Glomerular endothelial cell (primary cell): ENCODE results near the gene FAM163B. TPM values are rescaled to one million over a fixed set of nuclear protein-coding genes. Genes with fewer than 3 reads are reported as not detected.

ENCODE experiments used
- DNase-seq: peaks from one replicate; pipeline ENCODE4 v3.0.0-alpha.2; 2011; ENCODE audit warnings: low read depth, low spot score; ENCODE audit errors: extremely low read depth
- total RNA-seq: library from RNA; depleted of rRNA; stranded (reverse); fragments of >200 nt; gene quantifications from 2 replicates; pipeline ENCODE4 v1.2.3, GENCODE V29; 2015

FAM163B gene
- total RNA-seq, 1 donor from 2014 or later: not detected

DNA sequence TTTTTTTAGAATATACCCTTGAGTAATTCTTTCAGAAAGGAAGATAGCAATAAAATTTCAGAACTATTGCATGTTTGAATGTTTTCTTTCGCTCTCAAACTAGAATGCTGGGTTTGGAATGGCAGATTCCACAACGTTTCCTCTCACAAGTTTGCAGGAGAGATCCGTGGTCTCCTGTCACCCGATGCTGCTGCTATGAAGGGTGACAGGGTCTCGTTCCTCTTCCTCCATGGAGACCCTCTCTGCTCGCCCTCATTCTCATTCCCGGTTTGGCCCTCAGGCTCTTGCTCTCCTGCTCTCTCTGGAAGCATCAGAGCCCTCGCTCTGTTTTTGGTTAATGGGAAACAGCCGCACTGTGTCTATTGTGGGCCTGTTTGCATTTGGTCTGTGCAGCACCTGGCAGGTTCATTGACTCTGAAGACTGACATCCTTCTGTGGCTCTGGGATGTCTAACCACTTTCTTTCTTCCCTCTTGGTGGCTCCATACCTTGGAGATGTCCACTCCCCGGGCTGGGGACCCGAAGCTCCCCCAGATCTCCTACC, 12.6 kb upstream of the FAM163B start:
- DNase-seq: no peak

GRCh38 chr9:133619791-133620190, 10.6 kb upstream of the FAM163B start:
- no peak for DNase-seq

- DNase-seq: no peak
Observed at GRCh38 chr9:133618726-133619125, 9.5 kb upstream of the FAM163B start.

- DNase-seq: no peak
Observed at GRCh38 chr9:133616643-133617405, 7.6 kb upstream of the FAM163B start.

GRCh38 chr9:133615606-133616188, 6.5 kb upstream of the FAM163B start:
- DNase-seq: no peak

DNA sequence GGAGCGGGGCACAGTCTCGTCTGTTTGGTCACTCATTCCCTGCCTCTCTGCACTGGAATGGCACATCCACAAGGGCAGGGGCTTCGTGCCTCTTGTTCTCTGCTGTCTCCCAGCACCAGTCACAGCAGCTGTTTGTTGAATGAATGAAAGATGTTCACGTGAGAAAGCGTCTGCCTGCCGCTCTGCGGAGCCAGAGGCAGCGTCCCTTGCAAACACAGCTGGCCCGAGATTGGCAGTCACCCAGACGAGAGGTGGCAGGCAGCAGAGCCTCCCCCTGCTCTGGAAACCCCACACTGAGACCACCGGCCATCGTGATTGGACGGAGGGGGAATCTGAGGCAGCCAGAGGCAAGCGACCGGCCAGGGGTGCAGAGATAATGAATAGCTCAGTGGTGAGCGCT, 6.0 kb upstream of the FAM163B start:
- DNase-seq: no peak

GRCh38 chr9:133614678-133615077, 5.5 kb upstream of the FAM163B start:
- no peak for DNase-seq

- DNase-seq: no peak
Observed at GRCh38 chr9:133614056-133614455, 4.9 kb upstream of the FAM163B start.

GRCh38 chr9:133613432-133613831, 4.2 kb upstream of the FAM163B start:
- DNase-seq: no peak

DNA sequence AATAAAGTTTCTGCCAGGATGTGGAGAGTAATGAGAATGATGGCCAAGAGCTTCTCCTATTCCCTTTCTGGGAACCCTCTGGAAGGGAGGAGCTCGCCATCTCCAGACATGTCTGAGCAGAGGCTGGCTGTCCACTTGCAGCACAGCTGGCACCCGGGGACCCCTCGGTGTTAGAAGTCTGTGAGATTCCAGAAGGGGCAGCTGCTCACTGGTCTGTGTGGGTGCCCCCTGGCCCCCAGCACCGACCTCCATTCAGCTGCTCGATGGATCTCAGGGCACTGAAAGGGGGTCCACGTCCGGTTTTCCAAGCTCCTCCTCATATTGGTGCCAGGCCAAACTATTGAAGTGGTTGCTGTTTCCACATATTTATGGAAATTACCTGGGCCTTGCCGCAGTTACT, 3.6 kb upstream of the FAM163B start:
- no peak for DNase-seq

DNA sequence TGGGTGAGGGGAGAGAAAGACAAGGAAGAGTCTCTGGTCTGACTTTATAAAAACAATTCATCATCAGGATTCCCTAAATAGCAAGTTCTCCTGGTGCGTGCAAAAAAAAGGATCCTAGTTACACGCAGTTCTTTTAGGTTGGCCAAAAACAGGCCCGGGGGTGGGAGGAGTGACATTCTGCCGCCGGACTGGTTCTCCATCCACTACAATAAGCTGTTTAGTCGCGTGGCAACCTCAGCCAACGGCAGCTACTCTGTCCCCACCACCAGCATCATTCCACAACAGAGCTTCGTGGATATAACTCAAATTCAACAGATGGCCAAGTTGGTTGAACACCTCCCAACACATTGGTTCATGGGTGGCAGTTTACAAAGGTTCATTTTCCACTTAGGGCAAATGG, 2.9 kb upstream of the FAM163B start:
- DNase-seq: no peak

- no peak for DNase-seq
Observed at GRCh38 chr9:133610845-133611244, 1.7 kb upstream of the FAM163B start.

GRCh38 chr9:133608889-133609288, 300 bp downstream of the FAM163B start:
- DNase-seq: no peak

- no peak for DNase-seq
Observed at GRCh38 chr9:133608382-133608781, 807 bp downstream of the FAM163B start.

- no peak for DNase-seq
Observed at GRCh38 chr9:133607976-133608375, 1.2 kb downstream of the FAM163B start.

DNA sequence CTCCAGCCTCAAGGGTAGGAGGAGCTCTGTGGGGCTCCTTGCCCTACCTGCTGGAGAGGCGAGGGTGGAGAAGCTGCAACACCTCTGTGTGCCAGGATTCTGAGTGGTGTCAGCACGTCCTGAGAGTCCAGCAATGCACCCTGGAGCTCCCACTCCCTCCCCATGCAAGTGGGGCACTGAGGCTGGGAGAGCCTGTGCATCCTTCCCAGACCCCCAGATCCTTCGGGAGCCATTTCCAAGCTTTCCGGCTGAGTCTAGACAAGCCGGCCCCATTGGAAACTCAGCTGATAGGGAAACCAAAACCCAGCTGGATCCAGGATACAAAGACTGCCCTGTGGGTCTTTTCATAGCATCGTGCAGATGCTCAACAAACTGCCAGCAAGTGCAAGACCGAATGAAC, 1.8 kb downstream of the FAM163B start:
- DNase-seq: no peak

GRCh38 chr9:133606708-133607025, 2.5 kb downstream of the FAM163B start:
- no peak for DNase-seq

- no peak for DNase-seq
Observed at GRCh38 chr9:133605856-133606707, 3.1 kb downstream of the FAM163B start.

GRCh38 chr9:133605446-133605845, 3.7 kb downstream of the FAM163B start:
- no peak for DNase-seq

DNA sequence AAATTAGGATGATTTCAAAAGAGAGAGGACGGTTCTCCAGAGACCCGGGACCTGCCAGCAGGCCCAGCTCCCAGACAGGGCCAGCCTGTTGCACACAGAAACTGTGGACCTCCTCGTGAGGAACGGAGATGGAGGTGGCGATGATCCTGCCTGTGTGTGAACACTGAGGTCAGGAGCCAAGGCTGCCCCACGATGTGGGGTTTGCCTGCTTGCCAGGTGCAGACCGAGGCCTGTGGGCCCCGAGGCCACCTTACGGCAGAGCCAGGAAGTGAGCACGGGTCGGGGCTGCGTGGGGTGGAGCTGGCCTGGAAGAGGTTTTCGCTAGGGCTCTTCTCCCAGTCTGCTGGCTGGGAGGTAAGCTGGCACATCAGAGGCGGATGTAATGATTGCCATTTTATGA, 4.3 kb downstream of the FAM163B start:
- DNase-seq: no peak

DNA sequence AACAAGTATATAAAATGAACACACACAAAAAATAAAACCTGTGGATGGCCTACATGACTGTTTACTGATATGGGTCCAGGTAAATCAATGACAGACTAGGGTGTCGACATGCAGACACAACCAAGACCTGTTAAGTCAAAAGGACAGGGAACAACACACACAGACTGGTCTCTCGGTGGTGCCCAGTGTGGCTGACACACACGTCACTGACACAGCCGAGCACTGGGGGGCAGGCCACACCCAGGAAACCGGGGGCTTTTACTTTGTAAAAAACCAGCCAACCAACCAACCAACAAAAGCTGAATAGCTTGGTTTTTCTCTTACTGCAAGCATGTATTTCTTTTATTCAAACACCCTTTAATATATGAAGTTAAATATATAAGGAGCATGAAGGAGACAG, 5.0 kb downstream of the FAM163B start:
- no peak for DNase-seq
